Dermis blood vessel endothelial cell (primary cell): ENCODE measurements around the gene USB1. TPM values are rescaled to one million over a fixed set of nuclear protein-coding genes. Genes with fewer than 3 reads are reported as not detected.

Source experiments
- DNase-seq: peaks from one replicate; pipeline ENCODE4 v3.0.0; 2010
- total RNA-seq: library from RNA; depleted of rRNA; stranded (reverse); fragments of >200 nt; gene quantifications from 2 replicates; pipeline ENCODE4 v1.2.3, GENCODE V29; 2014

The USB1 gene
- total RNA-seq, 1 donor from 2014 or later: 57.3 TPM

DNA sequence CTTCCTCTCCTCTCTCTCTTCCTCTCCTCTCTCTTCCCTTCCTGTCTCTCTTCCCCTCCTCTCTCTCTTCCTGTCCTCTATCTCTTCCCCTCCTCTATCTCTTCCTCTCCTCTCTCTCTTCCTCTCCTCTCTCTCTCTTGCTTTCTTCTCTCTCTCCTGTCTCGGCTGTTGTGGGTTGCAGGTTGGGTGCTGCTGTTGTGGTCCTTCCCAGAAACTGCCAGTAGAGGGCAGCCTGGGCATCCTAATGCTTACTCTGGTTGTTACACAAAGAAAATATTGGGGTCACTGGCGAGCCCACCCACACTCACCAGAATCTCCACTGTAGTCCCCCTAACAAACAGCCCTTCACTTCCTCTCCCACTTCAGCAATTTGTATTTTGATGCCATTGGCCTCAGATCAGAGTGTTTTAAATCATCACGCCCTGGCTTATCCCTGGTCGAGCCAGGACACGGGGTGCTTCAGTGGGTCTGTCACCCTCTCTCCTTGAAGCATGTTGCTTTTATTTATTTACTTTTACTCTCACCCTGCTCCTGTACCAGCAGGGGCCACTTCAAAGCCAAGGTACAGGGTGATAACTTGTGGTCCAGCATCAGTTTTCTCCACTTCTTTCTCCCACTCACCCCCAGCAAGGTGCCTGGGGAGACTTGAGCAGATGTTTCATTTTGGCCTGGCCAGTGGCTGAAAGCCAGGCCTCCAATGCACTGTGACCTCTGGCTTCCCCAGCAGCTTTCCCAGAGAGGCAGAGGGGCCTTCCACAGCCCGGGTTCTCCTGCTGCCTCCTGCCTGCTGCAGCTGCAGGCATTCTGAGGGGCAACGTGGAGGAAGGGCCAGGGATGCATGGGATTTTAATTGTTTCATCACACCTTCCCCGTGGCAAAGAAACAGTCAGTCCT is 19.7 kb downstream of the USB1 start:
- DNase-seq: peak; percentile 71

DNA sequence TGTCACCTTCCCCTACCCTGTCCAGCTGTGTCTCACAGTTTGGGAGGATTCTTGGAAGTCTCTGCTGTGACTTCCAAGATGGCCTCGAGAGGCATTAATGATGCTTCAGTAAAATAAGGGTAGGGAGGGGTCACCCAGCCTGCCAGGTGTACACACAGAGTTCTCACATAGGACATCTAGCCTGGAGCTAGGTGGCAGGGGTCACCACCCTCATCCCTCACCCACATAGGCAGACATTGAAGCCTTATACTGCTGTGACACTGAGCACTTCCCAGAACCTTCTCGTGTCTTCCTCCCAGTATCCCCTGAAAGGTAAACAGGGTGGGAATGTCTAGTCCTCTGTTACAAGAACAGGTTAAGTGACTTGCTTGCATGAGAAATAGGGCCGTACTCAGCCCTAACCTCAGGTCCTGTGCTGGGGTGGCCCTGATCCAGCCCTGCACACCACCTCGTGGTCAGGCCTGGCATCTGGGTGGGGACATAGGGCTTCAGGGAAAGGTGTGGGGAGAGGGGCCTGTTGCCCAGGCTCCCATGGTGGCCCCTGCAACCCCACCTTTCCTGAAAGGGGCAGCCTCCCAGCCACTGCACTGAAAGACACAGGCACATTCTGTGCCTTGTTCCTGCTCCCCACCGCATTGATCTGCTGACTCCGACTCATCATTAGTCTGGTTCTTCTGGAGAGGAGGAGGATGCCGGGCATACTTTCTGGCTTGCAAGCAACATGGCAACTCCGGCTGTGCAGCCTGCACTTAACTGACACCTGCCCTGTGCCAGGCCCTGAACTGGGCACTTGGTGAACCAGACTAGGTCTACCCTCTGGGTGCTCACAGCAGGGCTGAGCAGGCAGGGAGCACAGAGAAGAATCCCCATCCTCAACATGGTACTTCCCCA is 20.7 kb downstream of the USB1 start:
- no peak for DNase-seq

DNA sequence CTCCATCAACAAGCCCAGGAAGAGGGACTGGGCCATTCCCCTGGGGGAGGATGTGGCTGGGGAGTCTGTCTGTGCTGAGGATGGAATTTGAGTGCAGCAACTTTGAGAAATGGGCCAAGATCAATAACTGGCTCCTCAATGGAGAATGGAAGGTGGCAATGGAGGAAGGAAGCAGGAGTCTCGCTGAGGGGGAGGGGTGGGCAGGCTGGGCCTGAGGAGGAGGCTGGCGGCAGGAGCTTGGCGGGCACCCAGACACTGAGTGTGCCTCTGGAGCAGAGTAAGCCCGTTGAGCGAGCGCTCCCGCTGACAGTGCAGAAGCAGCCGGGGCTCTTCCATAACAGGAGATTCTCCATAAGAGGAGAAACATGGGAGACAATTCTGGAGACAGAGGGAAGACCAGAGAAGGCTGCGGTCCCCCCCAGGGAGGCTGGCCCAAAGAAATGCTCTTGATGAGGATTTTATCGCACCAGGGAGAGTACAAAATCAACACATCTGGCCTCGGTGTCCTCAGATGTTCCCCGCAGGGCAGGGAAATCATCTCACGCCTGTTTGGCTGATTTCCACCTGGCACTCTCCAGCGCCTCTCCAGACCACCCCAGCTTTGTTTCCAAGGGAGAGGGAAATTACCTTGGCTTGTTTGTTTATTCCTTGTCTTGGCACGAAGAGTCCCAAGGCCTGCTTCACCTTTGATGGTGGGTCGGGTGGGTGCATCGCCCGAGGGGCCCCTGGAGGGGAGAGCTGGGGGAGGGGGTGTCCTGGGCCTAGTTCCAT is 21.6 kb downstream of the USB1 start:
- DNase-seq: peak; percentile 57

DNA sequence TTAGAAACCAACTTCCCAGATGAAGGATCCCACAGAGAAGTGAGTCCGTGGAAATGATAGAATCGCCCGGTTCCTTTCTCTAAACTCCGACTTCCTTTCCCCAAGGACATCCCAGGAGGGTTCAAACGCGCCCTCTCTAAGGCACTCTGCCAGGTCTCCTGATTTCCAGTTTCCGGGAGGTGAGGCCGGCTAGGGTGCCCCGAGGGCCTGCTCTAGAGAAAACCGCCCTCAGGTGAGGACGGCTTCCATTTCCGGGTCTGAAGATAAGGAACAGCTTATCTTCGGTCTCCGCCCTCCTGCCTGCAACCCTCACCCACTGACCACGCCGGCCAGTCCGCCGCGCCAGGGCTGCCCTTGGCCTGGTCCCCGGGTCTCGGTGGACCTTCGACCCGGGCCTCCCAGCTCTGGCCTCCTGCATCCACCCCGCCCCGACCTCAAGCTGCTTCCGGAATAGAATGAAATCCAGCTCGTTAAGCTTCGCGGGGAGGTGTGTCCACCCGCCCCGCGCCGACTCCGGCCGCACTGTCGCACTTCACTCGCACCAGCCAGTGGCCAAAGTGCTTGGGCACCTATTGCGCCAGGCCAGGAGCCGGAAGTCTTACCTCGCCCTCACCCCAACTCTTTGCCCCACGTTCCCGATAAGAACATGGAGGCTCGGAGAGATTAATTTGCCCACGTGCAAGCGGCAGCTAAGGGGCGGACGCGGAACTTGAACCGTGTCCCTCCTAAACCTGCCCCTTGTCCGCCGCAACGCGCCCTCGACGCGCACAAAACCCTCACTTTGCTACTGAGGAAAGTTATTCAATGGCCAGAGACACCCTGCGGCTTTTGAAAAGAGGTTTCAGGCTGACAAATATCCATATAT is 23.5 kb downstream of the USB1 start:
- peak; percentile 39 for DNase-seq

DNA sequence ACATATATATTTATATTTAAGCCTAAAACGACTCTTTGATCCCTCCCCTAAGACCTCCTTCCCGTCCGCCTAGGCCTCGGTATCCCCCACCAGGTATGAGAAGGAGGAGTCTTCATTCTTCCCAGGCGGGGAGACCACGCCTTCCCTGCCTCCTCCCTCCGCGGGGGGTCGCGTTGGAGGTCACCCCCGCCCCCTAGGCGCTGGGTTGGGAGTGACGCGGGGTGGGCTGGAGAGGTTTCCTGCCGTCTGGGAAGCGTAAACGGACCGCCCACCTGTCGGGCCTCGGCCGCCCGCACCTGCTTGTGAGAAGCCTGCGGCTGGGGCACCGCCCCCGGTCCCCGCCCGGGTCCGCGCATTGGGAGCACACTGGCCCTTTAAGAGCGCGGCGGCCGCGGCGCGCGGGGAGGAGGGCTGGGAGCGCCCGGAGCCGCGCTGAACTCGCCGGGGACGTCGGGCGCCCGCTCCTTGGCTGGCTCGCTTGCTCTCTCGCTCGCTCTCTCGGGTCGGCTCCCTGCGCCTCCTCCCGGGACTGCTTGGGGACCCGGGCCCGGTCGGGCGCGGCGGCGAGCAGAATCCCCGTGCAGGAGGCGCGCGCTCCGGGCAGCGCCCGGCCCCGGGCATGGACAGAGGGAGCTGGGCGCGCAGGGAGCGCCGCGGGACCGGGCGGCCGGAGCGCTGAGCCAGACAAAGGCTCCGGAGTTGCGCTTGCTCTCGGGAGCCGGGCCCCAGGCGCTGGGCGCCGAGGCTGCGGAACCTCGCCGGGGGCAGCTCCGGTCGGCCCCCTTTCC is 24.3 kb downstream of the USB1 start, which contains the start of gene MMP15:
MMP15 (plus strand) TSS at position 404 of the 788 bp plus-strand sequence. CDS start 597 bp downstream, outside the sequence.
- peak; percentile 74 for DNase-seq

DNA sequence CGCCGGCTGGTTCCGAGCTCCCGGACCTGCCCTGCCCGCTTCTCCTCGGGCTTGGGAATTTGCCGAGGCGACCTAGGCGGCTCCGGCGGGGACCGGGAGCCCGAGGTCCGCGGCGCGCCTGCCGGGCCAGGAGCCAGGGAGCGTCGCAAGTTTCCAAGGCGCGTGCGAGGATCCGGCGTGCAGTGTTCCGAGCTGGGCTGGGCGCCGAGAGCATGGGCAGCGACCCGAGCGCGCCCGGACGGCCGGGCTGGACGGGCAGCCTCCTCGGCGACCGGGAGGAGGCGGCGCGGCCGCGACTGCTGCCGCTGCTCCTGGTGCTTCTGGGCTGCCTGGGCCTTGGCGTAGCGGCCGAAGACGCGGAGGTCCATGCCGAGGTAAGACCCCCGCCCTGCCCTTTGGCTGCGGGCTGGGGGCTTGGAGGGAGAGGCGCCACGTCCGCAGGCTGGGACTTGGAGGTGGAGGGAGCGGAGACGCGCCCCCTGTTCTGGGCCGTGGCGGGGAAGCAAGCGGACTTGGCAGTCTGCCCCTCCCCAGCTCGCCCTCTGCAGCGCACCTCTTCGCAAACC is 25.0 kb downstream of the USB1 start:
- DNase-seq: peak; percentile 64

DNA sequence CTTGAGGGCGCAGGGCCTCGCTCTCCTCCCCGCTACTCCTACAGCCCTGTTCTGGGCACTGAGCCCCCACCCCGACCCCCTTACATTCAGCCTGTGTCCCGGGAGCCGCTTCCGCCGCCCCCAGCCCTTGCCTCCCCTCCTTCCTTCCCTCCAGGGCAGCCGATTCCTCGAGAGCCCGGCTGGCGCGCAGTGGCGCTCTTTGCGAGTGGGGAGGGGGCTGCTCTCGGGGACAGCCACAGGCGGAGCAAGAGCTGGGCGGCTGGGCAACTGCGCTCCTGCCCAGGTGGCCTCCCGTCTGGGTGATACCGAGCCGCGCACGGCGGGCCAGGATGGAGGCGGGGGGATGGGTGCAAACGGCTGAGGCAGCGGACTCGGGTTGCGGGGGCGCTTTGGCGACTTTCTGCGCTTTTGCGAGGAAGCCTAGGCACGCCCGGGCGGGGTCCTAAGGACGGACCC is 25.5 kb downstream of the USB1 start:
- DNase-seq: no peak

DNA sequence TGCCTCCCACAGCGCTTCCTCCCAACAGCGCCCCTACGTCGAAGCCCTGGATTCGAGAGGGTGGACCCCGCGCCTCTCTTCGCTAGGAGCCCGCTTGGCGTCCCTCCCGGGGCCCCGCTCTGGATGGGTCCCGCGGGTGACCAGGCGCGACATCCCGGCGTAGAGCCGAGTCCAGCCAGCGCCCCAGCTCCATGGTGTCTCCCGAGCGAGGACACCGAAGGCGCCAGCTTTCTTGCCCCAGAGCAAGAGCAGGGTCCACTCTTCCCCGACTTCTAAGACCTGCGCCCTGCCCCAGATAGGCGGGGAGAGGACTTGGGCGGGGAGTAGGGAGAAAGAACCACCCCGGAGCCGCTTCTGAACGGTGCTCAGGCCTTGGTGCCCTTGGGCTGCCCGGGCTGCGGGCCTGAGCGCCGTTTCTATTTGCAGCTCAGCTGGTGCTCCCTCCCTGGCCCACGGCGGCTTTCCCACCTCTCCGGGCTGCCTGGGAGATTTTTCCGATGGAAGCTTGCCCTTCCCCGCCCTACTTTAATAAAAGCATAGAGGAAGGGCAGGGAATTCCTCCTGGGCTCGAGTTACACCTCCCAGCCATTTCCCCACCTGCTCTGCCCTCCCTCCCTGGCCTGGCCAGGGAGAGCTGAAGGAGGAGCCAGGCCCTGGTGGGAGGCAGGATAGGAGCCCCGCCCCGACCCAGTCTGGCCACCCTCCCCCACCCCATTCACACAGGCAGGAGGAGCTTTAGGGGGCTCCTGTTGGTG is 26.1 kb downstream of the USB1 start:
- peak; percentile 26 for DNase-seq

DNA sequence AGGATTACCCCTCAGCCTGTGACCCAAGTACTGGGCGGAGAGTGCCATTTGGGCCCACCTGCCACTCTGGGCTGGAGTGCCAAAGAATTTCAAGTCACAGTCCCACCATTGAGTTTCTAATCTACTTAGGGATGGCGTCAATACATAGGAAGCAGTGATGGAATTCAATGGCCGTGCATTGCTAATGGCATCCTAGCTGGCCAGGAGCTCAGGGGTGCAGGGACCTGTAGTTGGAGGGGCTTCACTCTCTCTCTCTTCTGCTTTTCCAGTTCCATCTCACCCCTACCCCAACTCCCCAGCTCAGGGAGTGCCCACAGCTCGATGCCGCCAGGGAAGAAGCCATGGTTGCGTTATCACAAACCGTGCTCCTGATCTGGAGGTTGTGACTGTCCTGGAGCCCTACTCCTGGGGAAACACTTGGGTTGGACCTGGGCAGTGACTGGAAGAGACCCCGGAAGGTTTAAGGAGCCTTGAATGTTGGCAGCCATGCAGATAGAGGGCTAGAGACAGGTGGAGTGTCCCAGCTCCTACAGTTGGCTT is 26.8 kb downstream of the USB1 start:
- no peak for DNase-seq

DNA sequence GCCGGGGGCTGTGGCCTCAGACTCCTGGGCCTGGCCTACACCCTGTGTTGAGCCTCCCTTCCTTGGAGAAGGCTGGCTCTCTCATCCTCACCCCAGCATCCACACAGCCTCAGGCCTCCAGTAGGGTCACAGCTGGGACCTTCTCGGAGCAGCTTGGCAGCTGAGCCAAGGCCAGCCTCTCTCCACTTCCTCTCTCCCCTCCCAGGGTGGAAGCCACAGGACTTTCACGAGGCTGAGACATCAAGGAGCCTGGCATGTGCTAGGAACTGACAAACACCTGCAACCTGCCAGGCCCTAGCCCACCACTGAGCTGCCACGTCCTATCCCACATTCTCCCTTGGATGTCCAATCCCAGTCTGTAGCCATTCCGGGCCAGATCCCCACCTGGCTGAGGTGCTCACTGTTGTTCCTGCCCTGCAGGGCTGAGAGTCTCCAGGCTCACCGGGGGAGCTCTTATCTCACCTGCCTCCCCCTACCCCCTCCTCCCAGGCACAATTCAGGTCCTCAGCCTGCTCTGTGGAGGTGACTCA is 27.4 kb downstream of the USB1 start:
- no peak for DNase-seq

DNA sequence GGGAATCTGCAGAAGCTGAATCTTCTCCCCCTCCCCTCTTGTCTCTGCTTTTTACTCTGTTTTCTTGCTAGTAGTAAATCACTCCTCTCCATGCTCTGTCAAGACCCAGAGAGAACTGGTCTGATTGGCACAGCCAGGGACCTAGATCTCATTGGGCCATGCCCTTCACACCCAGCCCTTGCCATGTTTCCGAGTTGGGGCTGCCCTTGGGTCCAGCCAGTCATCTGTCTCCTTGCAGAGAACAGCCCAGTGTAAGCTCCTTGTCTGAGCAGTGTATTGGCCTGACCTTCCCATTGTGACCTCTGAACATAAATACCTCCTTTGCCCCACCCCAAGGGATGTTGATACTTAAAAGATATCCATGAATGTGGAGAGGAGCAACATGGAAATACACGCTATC is 28.2 kb downstream of the USB1 start:
- DNase-seq: no peak

DNA sequence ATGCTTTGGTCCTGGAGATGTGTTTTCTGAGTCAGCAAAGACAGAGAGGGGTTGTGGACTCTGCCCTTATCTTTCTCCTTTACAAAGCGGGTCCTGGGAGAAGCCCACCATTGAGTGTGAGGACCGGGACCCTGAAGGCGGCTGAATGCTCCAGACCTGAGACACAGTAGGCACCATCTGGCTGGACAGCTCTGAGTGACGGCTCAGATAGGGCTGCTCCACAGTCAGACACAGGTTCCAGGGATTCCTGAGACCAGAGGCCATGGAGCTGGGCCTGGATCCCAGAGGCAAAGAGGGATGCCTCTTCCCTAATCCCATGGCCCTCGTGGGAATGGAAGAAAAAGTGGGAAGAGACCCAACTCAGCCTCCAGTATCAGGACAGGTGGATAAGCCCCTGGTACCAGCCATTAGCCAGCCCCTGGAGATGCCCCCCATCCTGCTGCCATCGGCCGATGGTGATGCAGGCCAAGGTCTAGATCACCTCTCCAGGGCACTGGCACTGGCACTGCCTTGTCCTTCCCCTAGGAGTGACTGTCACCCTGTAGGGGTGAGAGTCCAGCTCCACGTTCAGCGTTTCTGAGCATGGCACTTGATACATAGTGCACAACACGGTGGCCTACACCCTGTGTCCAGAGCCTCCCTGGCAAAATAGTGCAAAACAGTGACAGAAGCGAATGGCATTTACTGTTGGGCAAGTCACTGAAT is 29.1 kb downstream of the USB1 start:
- no peak for DNase-seq

DNA sequence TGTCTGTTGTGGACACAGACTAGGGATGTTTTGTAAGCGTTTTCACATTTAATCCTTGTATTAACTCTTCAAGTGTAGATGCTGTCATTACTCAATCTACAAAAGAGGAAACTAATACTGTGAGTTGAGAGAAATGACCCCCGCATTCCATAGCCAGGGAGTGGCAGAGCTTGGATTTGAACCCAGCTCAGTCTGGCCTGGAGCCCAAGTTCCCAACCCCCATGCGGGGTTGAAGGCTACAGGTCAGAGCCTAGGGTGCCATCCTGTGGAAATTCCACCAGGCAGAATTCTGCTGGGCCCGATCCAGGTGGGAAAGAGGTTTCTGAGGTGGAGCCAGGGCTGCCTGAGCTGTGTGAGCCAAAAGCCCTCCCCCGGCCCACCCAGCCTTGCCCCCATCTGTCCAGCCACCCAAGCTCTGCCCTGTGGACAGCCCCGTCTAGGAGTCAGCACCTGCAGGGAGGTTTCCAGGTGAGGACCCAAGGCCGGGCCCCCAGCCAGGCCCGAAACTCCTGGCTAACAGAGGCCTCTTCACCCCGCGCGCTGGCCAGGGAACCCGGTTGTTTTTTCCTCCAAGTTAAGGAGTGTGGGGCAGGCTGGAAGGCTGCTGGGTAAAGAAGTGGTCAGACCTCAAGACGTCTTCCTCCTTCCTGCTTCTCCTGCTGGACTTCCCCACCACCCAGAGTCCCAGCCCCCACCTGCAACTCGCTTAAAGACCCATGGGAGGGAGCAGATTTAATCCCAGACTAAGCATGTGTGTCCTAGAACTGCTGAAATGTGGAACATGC is 30.0 kb downstream of the USB1 start:
- no peak for DNase-seq

DNA sequence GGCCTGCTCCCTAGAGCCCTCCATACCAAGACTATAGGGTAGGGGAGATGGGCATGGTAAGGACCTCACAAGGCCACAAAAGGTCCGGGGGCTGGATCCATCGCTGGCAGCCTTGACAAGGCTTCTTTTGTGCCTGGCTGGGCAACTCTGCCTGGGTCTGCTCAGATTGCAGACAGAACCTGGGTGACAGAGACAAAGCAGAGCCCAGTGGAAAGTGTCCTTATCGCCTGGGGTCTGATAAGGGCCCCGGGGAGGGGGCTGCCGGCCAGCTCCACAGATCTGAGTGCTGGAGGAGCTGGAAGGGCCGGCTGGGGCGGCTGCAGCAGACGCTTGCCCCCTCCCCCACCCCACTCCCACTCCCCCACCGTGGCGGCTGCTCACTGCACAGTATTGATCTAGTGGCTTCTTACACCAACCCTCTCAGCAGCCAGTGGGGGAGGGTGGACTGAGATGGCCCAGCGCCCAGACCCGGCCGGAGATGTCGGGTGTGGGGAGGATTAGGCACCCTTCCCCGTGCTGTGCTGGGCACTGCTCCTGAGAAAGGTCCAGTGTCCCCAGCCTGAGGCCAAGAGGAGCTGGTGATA is 31.6 kb downstream of the USB1 start:
- no peak for DNase-seq

DNA sequence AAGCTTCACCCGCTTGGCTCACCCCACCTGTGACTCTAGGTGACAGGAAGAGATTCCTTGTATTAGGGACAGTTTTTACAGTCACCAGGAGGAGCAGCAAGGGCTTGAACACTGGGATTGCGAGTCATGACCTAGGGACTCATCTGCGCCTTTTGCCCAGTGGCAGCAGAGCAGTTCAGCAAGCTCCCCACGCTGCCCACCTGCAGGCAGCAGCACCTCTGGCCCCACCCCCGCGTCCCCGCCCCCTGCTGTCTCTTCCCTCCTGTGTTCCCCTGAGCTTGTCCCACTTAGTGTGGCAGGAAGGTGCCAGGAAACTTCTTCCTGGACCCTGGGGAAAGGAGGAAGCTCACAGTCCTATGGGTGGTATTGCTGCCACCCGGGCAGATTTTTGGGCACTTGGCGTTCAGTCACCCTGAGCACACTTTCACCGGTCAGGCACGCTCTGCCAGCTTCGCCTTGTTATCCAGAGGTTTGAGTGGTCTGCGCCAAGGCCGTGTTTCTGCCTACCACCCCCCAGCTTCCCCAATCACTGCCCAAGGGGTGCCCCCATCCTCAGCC is 33.0 kb downstream of the USB1 start:
- no peak for DNase-seq

DNA sequence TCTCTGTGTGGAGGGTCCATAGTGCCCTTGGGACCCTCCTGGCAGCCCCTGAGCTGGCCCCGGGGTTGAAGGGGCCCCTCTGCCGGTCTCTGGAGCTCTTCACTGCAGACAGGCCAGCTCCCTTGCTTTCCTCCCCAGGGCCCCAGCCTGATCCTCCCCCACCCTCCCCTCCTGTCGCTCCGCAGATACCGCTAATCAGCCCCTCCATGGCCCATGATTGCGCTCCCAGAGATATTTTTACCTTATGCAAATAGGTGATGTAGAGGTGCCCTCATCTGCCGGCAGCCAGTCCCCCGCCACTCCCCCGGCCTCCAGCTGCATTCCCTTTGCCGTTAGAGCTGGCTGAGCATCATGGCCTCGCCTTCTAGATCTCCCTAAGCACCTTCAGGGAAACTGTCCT is 33.6 kb downstream of the USB1 start:
- DNase-seq: no peak
